HG03135 (cell line): ENCODE measurements around the gene GRM4.
A peak's percentile ranks its signal among the peaks of the same experiment; 100 is the strongest.
"Not testable (repeated sequence)": the region's sequence is repeated elsewhere in the genome, so short reads cannot be mapped to it uniquely, and the experiment has no call there.

Experiments
- ATAC-seq: cut with Tn5 transposase; IDR thresholded peaks from one replicate; pipeline ENCODE4 v1.9.1; 2021; ENCODE audit warnings: mild to moderate bottlenecking, moderate library complexity; ENCODE audit not compliant: unreplicated experiment

Gene GRM4

GRCh38 chr6:34146021-34146782 is at the start of gene GRM4:
Gene GRM4 (minus strand): TSS chr6:34146087. CDS start chr6:34133496, 12,591 bp downstream.
- no peak for ATAC-seq

DNA sequence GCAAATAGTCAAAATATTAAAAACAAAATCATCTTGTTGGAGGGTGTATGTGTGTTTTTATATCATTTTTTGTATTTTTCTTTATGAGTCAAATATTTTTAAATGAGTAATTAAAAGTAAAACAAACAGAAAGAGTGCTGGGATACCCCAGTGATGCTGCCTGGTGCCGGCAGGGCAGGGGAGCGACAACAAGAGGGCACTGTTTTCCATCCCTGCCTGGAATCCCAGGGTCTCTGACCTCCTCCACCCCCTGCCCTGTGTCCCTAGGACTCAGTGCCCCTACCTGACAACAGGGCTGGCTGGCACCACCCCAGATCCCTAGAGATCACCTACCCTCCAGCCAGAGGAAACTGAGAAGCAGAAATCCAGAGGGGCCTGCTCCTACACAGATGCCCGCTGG is 48.9 kb upstream of the GRM4 start:
- no peak for ATAC-seq

DNA sequence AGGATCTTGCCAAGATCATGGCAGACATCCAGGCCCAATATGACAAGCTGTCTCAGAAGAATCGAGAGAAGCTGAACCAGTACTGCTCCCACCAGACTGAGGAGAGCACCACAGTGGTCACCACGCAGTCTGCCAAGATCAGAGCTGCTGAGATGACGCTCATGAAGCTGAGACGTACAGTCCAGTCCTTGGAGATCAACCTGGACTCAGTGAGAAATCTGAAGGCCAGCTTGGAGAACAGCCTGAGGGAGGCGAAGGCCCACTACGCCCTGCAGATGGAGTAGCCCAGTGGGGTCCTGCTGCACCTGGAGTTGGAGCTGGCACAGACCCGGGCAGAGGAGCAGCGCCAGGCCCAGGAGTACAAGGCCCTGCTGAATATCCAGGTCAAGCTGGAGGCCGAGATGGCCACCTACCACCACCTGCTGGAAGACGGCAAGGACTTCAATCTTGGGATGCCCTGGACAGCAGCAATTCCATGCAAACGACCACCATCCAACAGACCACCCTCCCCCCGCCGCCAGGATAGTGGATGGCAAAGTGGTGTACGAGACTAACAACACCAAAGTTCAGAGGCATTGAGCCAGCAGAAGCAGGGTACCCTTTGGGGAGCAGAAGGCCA is 44.7 kb upstream of the GRM4 start:
- ATAC-seq, result no peak

GRCh38 chr6:34189806-34190503 is 44.1 kb upstream of the GRM4 start:
- ATAC-seq, result no peak

- not testable (repeated sequence) for ATAC-seq
Measured at GRCh38 chr6:34184726-34185125, 38.8 kb upstream of the GRM4 start.

DNA sequence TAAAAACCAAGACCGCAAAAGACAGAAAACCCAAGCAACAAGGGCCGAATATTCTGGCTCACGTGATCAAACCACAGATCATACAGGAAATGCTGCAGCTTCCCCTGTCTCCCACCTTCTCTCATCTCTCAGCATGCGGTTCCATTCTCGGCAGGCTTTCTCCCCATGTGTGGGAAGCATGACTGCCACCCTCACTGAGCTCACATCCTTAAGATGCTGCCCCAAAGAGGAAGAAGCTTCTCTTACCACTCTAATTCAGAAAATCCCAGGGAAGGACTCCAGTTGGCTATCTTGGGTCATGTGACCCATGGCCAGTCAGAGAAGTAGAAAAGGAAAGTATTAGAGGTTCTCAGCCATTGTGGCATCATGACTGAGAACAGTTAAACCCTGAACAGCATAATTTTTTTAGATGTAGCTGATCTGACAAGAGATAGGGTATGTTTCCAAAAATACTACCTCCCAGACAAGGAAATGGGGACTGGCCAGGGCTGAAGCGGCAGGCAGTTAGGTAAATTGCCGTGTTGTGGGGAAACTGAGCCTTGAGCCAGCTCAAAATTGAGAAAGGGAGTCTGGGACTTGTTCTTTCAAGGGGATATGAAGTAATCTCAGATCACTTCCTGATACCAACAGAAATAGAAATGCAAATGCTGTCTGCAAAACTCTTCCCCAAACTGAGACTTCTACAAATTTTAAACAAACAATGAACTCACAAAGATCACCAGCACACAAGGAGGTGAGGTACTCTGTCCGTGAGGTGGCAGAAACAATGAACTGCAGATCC is 37.1 kb upstream of the GRM4 start:
- peak; percentile 51 for ATAC-seq

DNA sequence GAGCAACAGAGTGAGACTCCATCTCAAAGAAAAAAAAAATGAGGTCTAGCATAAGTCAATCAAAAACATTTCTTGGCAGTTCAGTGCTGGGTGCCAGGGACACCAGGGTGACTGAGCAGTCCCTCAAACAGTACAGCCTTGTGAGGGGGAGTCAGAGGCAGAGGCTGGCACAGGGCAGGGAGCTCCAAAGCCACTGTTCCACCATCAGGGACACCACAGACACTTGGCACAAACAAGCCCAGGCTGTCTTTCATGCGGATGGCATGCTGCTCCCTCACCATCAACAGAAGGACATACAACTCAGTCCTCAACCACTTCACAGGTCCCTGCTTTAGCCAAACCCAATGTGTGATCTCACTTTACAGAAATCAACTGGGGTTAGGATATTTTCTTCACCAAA is 36.0 kb upstream of the GRM4 start:
- no peak for ATAC-seq

GRCh38 chr6:34179106-34179720 is 33.3 kb upstream of the GRM4 start:
- no peak for ATAC-seq

- no peak for ATAC-seq
Measured at GRCh38 chr6:34178357-34179105, 32.6 kb upstream of the GRM4 start.

DNA sequence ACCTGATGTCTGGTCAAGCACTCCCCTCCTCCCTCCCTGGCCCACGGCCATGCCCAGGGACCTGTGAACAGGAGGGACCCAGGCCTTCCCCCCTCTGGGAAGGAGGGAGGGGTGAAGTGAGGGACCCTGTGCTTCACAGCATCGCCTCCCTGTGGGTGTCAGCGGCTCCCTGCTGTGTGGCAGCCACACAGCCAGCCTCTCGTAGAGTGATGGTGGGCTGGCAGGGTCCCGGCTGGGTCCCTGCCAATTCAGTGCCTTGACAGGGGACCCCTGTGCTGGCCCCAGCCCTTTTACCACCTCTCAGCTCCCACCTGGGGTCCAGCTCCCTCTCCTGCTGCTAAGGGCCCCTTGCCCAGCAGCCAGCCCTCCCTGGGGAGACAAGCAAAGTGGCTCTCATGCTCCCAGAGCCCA is 31.3 kb upstream of the GRM4 start:
- ATAC-seq, result no peak

GRCh38 chr6:34176261-34177031 is 30.6 kb upstream of the GRM4 start:
- ATAC-seq, result no peak

DNA sequence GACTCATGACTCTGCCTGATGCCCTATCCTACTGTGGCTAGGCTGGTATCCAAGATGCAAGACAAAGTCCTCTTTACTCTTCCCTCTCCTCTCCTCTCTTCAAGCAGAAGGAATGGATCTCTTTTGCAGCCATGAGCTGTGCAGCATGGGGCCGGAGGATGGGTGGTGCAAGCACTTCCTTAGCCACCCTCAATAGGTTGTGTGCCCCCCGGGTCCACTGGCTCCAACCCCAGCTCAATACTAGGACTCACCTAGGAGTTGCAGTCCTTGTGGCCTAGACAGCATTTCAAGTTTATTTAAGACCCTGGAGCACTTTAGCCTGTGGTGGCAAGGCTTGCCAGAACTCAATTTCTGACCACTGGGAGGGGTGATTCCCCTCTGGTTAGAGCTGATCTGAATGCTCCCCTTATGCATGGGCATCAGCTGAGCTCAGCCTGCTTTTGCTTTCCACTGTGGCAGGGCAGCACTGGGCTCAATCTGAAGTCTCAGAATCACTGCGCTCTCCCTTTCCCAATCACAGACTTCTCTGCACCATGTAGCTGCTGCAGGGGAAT is 29.0 kb upstream of the GRM4 start:
- ATAC-seq, result no peak

- ATAC-seq, result no peak
Measured at GRCh38 chr6:34172961-34173775, 27.3 kb upstream of the GRM4 start.

GRCh38 chr6:34170346-34170745 is 24.5 kb upstream of the GRM4 start:
- ATAC-seq, result no peak

DNA sequence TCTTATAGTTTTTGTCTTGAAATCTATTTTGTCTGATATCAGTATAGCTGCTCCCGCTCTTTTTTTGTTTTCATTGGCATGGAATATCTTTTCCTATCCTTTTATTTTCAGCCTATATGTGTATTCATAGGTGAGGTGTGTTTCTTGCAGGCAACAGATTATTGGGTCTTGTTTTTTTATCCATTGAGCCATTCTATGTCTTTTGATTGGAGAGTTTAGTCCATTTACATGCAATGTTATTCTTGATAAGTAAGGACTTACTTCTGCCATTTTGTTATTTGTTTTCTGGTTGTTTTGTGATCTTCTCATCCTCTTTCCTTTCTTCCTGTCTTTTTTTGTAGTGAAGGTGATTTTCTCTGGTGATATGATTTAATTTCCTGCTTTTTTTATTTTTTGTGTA is 24.0 kb upstream of the GRM4 start:
- ATAC-seq, result no peak

DNA sequence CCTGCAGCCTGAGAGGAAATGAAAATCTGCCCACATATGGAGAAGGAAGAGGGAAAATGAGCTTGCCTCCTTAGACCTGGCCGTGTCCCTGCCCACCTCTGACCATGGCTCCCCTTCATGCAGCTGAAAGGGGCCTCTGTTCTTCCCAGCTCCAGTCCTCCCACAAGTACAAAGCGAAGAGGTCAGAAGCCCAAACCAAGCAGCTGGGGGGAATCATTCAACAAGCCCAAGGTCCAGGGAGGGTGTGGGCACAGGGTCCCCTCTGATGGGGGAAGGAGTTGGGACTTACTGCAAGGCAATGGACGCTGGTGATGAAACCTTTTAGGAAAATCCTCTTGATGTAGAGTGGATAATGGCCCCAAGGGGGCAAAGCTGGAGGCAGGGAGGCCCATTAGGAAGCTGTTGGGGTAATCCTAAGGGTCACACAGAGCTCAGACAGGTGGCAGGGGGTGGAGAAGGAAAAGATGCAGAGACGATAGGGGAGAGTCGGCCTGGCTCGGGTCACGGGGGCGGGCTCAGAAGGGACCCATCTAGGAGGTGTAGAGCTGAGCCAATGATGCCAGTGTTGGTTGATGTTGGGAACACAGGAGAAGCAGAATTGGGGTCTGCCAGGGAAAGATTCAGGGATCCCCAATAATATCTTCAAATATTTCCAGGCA is 16.1 kb upstream of the GRM4 start:
- no peak for ATAC-seq

DNA sequence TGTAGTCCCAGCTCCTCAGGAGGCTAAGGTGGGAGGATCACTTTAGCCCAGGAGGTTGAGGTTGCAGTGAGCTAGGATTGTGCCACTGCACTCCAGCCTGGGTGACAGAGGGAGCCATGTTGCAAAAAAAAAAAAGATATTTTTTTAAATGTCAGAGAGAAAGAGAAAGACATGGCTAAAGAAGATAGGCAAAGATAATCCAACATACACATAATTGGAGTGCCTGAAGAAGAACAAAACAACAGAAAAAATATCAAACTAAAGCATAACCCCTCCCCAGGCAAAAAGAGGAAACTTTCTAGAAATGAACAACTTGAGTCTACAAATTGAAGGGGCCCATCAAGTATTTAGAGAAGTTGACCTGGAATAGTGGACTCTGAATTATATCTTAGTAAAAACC is 14.0 kb upstream of the GRM4 start:
- no peak for ATAC-seq

DNA sequence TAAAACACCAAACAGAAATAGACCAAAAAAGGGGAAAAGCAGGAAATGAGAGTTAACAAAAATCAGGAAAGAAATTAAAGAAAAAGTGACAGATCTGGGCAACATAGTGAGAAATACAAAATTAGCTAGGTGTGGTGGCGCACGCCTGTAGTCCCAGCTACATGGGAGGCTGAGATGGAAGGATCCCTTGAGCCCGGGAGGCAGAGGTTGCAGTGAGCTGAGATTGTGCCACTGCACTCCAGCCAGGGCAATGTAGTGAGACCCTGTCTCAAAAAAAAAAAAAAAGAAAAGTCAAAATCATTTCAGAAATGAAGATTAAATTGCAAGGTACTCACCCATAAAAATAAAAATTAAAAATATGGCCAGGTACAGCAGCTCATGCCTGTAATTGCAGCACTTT is 13.0 kb upstream of the GRM4 start:
- ATAC-seq, result no peak
